Activated naive CD8-positive, alpha-beta T cell treated with anti-CD3 and anti-CD28 coated beads, Interleukin-2, amount 50 U/mL, for 16 hours (primary cell): ENCODE data around the gene LGR6.

ENCODE experiments used
- DNase-seq: peaks from one replicate; pipeline ENCODE4 v3.0.0-alpha.2; 2020; ENCODE audit warnings: low read depth, low spot score

The LGR6 gene

GRCh38 chr1:202266061-202266765 lies 72.6 kb downstream of the LGR6 start:
- no peak for DNase-seq

- no peak for DNase-seq
Measured at GRCh38 chr1:202268032-202268431, 74.4 kb downstream of the LGR6 start.

GRCh38 chr1:202268817-202269216 lies 75.2 kb downstream of the LGR6 start:
- DNase-seq: no peak

GRCh38 chr1:202270871-202271326 lies 77.3 kb downstream of the LGR6 start:
- no peak for DNase-seq

DNA sequence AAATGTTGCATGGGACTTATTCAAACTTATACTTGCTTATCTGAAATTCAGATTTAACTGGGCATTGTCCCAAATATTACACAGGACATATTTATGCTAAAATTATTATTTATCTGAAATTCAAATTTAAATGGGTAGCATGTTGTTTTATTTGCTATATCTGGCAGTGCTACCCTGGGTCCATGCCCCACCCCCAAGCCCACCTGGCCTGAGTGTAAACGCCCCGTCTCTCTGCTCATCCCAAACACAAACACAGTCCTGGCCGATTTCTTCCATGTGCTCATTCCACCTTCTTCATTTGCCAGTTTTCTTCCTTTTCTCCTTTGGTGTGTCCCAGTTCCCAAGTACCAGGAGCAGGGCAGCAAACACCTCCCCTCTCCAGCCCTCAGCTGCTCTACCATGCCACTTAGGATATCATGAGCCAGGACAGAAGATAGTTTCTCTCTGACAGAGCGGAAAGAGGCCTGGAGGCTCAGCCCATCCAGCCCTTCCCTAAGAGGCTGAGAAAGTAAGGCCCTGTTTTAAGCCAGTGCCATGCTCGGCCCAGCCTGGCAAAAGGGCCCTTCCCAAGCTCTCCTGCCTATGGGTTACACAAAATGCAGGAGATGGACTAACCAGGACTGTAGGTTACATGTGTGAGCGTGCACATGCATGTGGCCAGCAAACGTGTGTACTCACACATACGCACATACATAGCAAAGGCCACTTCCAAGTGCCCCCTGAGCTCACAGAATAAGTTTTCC lies 78.7 kb downstream of the LGR6 start:
- no peak for DNase-seq

DNA sequence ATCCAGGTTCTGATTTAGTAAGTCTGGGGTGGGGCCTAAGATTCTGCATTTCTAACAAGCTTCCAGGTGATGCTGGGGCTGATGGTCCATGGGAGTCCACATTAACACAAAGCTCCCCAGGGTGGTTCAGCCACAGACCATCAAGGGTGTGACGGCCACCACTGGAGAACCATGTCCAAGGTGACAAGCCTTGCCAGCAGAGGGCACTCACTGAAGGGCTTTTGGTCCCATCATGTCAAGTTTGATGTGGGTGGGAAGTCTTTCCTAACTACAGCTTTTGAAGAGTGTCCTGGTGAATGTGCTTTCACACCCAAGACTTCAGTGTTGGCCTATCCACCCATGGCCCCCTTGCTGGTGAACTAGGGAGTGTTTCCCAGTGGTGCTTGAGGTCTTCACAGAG lies 81.0 kb downstream of the LGR6 start:
- no peak for DNase-seq

- no peak for DNase-seq
Measured at GRCh38 chr1:202275061-202275770, 81.6 kb downstream of the LGR6 start.

GRCh38 chr1:202276081-202276715 lies 82.6 kb downstream of the LGR6 start:
- no peak for DNase-seq

GRCh38 chr1:202276920-202277319 lies 83.3 kb downstream of the LGR6 start:
- DNase-seq: no peak

DNA sequence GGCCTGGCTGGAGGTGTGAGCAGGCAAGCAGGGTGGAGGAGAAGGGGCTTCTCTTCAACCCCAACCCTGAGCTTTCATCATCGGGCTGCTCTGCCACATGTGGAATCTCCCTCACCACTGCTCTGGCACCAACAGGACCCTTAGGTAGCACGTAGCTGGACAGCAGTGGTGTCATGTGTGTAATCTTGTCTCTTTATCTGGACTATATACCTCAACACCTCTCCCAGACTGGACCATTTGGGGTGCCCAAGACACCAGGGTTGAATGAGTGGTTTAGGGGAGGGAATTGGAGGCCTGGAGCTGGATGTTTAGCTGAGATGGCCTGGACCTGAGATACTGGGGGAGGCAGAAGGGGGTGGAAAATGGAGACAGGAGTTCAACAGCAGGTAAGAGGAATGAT lies 85.2 kb downstream of the LGR6 start:
- no peak for DNase-seq

- no peak for DNase-seq
Measured at GRCh38 chr1:202279806-202280205, 86.2 kb downstream of the LGR6 start.

DNA sequence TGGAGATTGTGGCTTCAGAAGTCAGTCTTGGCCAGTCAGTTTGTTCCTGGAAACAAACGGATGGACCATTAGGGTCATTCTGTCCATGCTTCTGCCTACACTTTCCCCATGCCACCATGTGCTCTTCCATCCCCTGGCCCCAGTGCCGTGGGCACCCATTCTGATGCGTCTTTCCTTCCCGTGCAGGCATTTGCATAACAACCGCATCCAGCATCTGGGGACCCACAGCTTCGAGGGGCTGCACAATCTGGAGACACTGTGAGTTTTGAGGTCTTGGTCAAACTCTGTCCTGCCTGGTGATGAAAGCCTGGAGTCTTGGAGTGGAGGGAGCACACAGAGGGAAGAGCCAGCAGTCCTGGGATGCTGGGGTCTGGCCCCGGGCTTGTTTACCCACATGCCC lies 87.0 kb downstream of the LGR6 start:
- DNase-seq: no peak

GRCh38 chr1:202281316-202282024 lies 87.9 kb downstream of the LGR6 start:
- DNase-seq: no peak

GRCh38 chr1:202282025-202282371 lies 88.4 kb downstream of the LGR6 start:
- DNase-seq: no peak

- no peak for DNase-seq
Measured at GRCh38 chr1:202282596-202283283, 89.1 kb downstream of the LGR6 start.

DNA sequence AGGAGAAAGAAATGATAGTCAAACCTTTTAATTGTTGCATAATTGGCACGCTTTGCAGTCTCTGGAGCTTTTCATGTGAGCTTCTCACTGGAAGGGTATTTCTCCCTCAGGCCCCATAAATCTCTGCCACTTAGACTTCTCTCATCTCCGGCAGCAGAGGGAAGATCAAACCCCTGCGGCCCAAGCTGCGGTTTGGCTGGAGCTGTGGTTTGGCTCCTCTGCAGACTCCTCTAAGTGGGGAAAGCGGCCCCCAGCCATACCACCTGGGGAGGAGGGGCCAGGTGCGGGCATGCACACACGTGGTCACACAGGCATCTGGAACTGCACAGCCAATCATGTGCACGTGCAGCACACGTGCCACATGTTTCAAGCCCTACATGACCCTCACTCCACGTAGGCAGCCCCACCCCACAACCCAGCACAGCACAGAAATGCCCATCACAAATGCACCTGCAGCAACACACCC lies 89.8 kb downstream of the LGR6 start:
- DNase-seq: no peak

- DNase-seq: no peak
Measured at GRCh38 chr1:202283991-202284390, 90.4 kb downstream of the LGR6 start.

- no peak for DNase-seq
Measured at GRCh38 chr1:202285908-202286307, 92.3 kb downstream of the LGR6 start.

GRCh38 chr1:202286622-202287097 lies 93.1 kb downstream of the LGR6 start:
- DNase-seq: no peak

GRCh38 chr1:202287196-202287595 lies 93.6 kb downstream of the LGR6 start:
- no peak for DNase-seq

DNA sequence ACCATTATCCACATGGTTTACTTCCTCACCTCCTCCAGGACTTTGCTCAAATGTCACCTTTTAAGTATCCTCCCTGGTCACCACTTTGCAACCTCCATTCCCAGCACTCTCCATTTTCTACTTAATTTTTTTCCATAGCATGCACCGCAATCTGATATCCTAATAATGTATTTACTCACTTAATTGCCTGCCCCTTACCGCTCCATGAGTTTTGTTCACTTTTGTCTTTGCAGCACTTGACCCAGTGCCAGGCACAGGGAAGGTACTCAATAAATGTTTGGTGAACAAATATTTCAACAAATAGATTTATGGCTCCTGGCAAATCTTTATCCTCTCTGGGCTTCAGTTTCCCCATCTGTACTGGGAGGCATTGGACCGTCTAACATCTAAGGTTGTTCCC lies 94.6 kb downstream of the LGR6 start:
- no peak for DNase-seq
